ENCODE measurements around the gene SPINK8.

DNA sequence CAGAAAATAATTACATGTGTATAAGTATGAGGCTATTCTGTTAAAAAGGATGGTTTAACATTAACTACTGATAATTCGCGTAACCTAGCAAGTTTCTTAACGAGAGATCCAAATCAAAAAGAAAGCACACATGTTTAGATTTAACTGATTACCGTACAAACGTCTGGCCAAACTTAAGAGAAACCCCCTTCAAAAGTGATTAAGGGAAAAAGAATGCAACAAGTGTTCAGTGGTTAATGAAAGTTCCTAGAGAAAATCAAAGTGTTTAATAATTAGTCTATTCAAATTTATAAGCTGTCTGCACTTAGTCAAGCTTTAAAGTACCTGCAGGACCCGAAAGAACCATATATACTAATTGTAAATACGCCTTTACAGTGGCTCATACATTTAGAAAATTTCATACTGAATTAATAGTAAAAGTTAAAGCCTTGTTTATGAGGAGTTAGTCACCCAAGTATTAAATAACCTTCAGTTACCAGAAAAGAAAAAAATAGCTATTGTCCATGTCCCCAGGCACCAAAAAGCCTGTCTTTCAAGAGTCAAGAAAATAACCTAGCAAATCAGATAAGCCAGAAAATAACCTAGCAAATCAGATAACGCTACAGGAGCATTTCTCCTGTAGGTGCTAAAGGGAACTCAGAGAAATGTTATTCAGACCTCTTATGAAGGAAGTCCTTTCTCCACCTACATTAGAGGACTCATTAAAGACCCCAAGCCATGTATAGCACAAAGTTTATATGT, 58.0 kb downstream of the SPINK8 start:
- TF ChIP-seq, protein P1, sequence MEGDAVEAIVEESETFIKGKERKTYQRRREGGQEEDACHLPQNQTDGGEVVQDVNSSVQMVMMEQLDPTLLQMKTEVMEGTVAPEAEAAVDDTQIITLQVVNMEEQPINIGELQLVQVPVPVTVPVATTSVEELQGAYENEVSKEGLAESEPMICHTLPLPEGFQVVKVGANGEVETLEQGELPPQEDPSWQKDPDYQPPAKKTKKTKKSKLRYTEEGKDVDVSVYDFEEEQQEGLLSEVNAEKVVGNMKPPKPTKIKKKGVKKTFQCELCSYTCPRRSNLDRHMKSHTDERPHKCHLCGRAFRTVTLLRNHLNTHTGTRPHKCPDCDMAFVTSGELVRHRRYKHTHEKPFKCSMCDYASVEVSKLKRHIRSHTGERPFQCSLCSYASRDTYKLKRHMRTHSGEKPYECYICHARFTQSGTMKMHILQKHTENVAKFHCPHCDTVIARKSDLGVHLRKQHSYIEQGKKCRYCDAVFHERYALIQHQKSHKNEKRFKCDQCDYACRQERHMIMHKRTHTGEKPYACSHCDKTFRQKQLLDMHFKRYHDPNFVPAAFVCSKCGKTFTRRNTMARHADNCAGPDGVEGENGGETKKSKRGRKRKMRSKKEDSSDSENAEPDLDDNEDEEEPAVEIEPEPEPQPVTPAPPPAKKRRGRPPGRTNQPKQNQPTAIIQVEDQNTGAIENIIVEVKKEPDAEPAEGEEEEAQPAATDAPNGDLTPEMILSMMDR (conservative IDR thresholded peaks at IDR 0.05 in 1 of 2, IDR thresholded peaks at IDR 0.05 in 1 of 2; ENCODE audit: low read depth in 1 of 2, low read length in 2 of 2) = no peak
- no peak for TF ChIP-seq EZH2 (IDR thresholded peaks at IDR 0.05; ENCODE audit: low read length, missing control alignments)
